A549 (cell line): Measurements from ENCODE around the gene TNFAIP8. TPM values are rescaled to one million over a fixed set of nuclear protein-coding genes. Genes with fewer than 3 reads are reported as not detected.
A peak's percentile ranks its signal among the peaks of the same experiment; 100 is the strongest.

Experiments used
- ATAC-seq, 2 experiments: fragments of 200-7000 bp in 1 of 2; fragments of >200 bp in 1 of 2; cut with Nextera tagmentation in 1 of 2; cut with Tn5 transposase in 1 of 2; 3 replicates each; pipeline versions ENCODE4 v1.8.0 to v1.9.1; 2018 to 2020; ENCODE audit warnings: mild to moderate bottlenecking in 1 of 2, moderate library complexity in 1 of 2
- CTCF ChIA-PET: fragments of 300-600 bp; sonication (Branson Sonifier 250); formaldehyde crosslinking; extraction: SDS; loops from one replicate; lab custom pipeline; 2021; ENCODE audit warnings: antibody characterized with exemption, inconsistent platforms; lab: Yijun Ruan, JAX
- POLR2A ChIA-PET: fragments of 350-600 bp; formaldehyde crosslinking; extraction: SDS; loops from one replicate; lab custom pipeline; 2021; ENCODE audit warnings: antibody characterized with exemption, inconsistent platforms; lab: Yijun Ruan, JAX
- DNase-seq, 2 experiments: peaks; one replicate each; pipeline versions ENCODE4 v3.0.0 to v3.0.0-alpha.2; 2011 to 2016; ENCODE audit warnings: low read depth in 1 of 2, low spot score in 1 of 2
- FAIRE-seq: peaks from 2 replicates; lab custom pipeline; 2011; peaks lifted over from hg19 to GRCh38; lab: Jason Lieb, UNC
- H3K27ac ChIP-seq, 2 experiments: fragments of >200 bp; sonication (Bioruptor Twin); formaldehyde crosslinking; 3 replicates each; pipeline ENCODE4 v1.5.1; 2016 to 2017
- H3K4me1 ChIP-seq: fragments of >200 bp; sonication (Bioruptor Twin); formaldehyde crosslinking; 3 replicates; pipeline ENCODE4 v1.6.1; 2016
- H3K4me2 ChIP-seq: fragments of >200 bp; sonication (Bioruptor Twin); formaldehyde crosslinking; 3 replicates; pipeline ENCODE4 v1.6.1; 2016
- H3K4me3 ChIP-seq: fragments of >200 bp; sonication (Bioruptor Twin); formaldehyde crosslinking; 3 replicates; pipeline ENCODE4 v1.5.1; 2016
- H3K9me3 ChIP-seq: fragments of >200 bp; sonication (Bioruptor Twin); formaldehyde crosslinking; 3 replicates; pipeline ENCODE4 v1.6.1; 2016
- ATOH8 ChIP-seq: fragments of 250-450 bp; sonication (Bioruptor Pico); IDR thresholded peaks from 2 replicates; pipeline ENCODE4 v1.5.0; 2020; ENCODE audit warnings: low read depth, mild to moderate bottlenecking, moderate library complexity
- BCL3 ChIP-seq: fragments of >200 bp; sonication (Bioruptor Twin); formaldehyde crosslinking; IDR thresholded peaks from 3 replicates; pipeline ENCODE4 v1.6.1; 2016
- BHLHE40 ChIP-seq: IDR thresholded peaks from 2 replicates; pipeline ENCODE4 v1.6.1; 2012; ENCODE audit warnings: low read depth, low read length, inconsistent platforms
- CTCF ChIP-seq: fragments of >200 bp; sonication (Bioruptor Twin); formaldehyde crosslinking; IDR thresholded peaks from 3 replicates; pipeline ENCODE4 v1.5.1; 2016
- E2F6 ChIP-seq: IDR thresholded peaks from 2 replicates; pipeline ENCODE4 v1.6.1; 2012; ENCODE audit warnings: low read depth, borderline replicate concordance
- ELK1 ChIP-seq: fragments of 150-350 bp; IDR thresholded peaks from 2 replicates; pipeline ENCODE4 v1.6.1; 2014; ENCODE audit warnings: low read depth, mild to moderate bottlenecking, low read length
- FOSL2 ChIP-seq, 2 experiments: fragments of 450-650 bp in 1 of 2; fragments of >200 bp in 1 of 2; sonication (Bioruptor Twin) in 1 of 2; formaldehyde crosslinking; IDR thresholded peaks; 2 replicates each; pipeline versions ENCODE4 v1.5.0 to v1.6.1; 2016 to 2020; ENCODE audit warnings: mild to moderate bottlenecking in 1 of 2, moderate library complexity in 1 of 2
- FOXS1 ChIP-seq: fragments of 250-450 bp; sonication (Bioruptor Pico); IDR thresholded peaks from 2 replicates; pipeline ENCODE4 v1.5.0; 2020; ENCODE audit warnings: mild to moderate bottlenecking, moderate library complexity
- HDAC2 ChIP-seq: fragments of 200-600 bp; sonication (generic); IDR thresholded peaks from 2 replicates; pipeline ENCODE4 v1.6.1; 2016
- HOXA7 ChIP-seq: fragments of 250-450 bp; sonication (Bioruptor Pico); IDR thresholded peaks from 2 replicates; pipeline ENCODE4 v1.5.0; 2020; ENCODE audit warnings: mild to moderate bottlenecking, moderate library complexity
- MAFK ChIP-seq: fragments of 450-650 bp; IDR thresholded peaks from 2 replicates; pipeline ENCODE4 v1.6.1; 2014; ENCODE audit not compliant: partially characterized antibody
- MAZ ChIP-seq: fragments of 150-350 bp; IDR thresholded peaks from 2 replicates; pipeline ENCODE4 v1.6.1; 2014; ENCODE audit warnings: antibody characterized with exemption, low read depth, low read length, borderline replicate concordance
- MYC ChIP-seq: IDR thresholded peaks from 2 replicates; pipeline ENCODE4 v1.6.1; 2012; ENCODE audit warnings: mild to moderate bottlenecking, inconsistent platforms, low read length, improper control_type of control experiment, borderline replicate concordance
- NFE2L2 ChIP-seq: fragments of 150-350 bp; conservative IDR thresholded peaks from 2 replicates; pipeline ENCODE4 v1.6.1; 2014; ENCODE audit warnings: low read length
- NR3C1 ChIP-seq: fragments of >200 bp; sonication (Bioruptor Twin); formaldehyde crosslinking; IDR thresholded peaks from 3 replicates; pipeline ENCODE4 v1.6.1; 2017
- RAD21 ChIP-seq, 2 experiments: fragments of >200 bp in 1 of 2; sonication (Bioruptor Twin) in 1 of 2; formaldehyde crosslinking in 1 of 2; IDR thresholded peaks in 1 of 2; conservative IDR thresholded peaks in 1 of 2; 2 replicates in 1 of 2; 3 replicates in 1 of 2; pipeline ENCODE4 v1.6.1; 2012 to 2018; ENCODE audit warnings: inconsistent platforms in 1 of 2
- RARB ChIP-seq: fragments of 250-450 bp; sonication (Bioruptor Pico); IDR thresholded peaks from 2 replicates; pipeline ENCODE4 v1.8.0; 2021; ENCODE audit warnings: mild to moderate bottlenecking, moderate library complexity
- REST ChIP-seq: fragments of 200-600 bp; sonication (generic); IDR thresholded peaks from 2 replicates; pipeline ENCODE4 v1.6.1; 2016; ENCODE audit warnings: antibody characterized with exemption, mild to moderate bottlenecking, moderate library complexity
- RNF2 ChIP-seq: fragments of 200-600 bp; sonication (generic); IDR thresholded peaks from 2 replicates; pipeline ENCODE4 v1.6.1; 2016; ENCODE audit warnings: low read depth, mild to moderate bottlenecking, antibody characterized with exemption, moderate library complexity, borderline replicate concordance
- SMC3 ChIP-seq: fragments of >200 bp; sonication (Bioruptor Twin); formaldehyde crosslinking; IDR thresholded peaks from 3 replicates; pipeline ENCODE4 v1.6.1; 2018; ENCODE audit warnings: inconsistent platforms
- TP53 ChIP-seq: fragments of 250-450 bp; sonication (Bioruptor Pico); IDR thresholded peaks from 2 replicates; pipeline ENCODE4 v1.5.0; 2021; ENCODE audit warnings: mild to moderate bottlenecking, moderate library complexity
- ZC3H11A ChIP-seq: fragments of 450-650 bp; IDR thresholded peaks from 2 replicates; pipeline ENCODE4 v1.6.1; 2014; ENCODE audit warnings: antibody characterized with exemption, mild to moderate bottlenecking
- ZFP36 ChIP-seq: fragments of 450-650 bp; IDR thresholded peaks from 2 replicates; pipeline ENCODE4 v1.6.1; 2014; ENCODE audit warnings: borderline replicate concordance; ENCODE audit not compliant: partially characterized antibody
- WGBS: methylation state at CpG from one replicate; pipeline ENCODE4 v1.1.6; 2017; ENCODE audit errors: missing lambda C conversion rate; 5-methylcytosine and 5-hydroxymethylcytosine counted together
- polyA plus RNA-seq, 4 experiments: library from polyadenylated mRNA; depleted of rRNA in 3 of 4; stranded (reverse); fragments of >200 nt; fragmentation: RNase III in 1 of 4; extraction: RNeasy Plus Mini Kit Qiagen cat#74134 plus additional on column Dnase treatment in 1 of 4; gene quantifications; 2 replicates in 3 of 4; 3 replicates in 1 of 4; pipeline ENCODE4 v1.2.3, GENCODE V29; 2011 to 2017

The TNFAIP8 gene
- polyA plus RNA-seq, 2 of the 4 experiments (the other 2 are of a cell fraction), result 34.9 to 35.7 TPM

GRCh38 chr5:119346394-119346793, 9.4 kb upstream of the TNFAIP8 start:
- FAIRE-seq (no peak), DNase-seq (no peak), ATAC-seq (no peak)
- no peak overlapping the region for H3K4me2 ChIP-seq
- peaks cover 6% of the 10 kb centered on the region; the same call in 1 of the 3 replicates for H3K4me1 ChIP-seq
- WGBS, result 86% methylated on average over 2 of the region's 2 CpGs
- no peaks in the 10 kb centered on the region for H3K9me3 ChIP-seq
- no peak overlapping the region for H3K27ac ChIP-seq
- POLR2A ChIA-PET, result no interaction called here
- CTCF ChIA-PET, result interaction anchor here (0.7 to 4.0 kb wide), 5 partner anchors 9 to 66 kb away, joined by 3 to 15 read pairs (median 3); partner anchors contain the start of gene TNFAIP8
- TF ChIP-seq TP53 (CRISPR knock-in tag) (no peak), RNF2 (no peak), NFE2L2 (no peak), SMC3 (no peak)
- no peak overlapping the region for H3K4me3 ChIP-seq

GRCh38 chr5:119347574-119347973, 8.2 kb upstream of the TNFAIP8 start:
- ATAC-seq, result no peak
- no peak for FAIRE-seq
- TF ChIP-seq BHLHE40 (no peak), NR3C1 (no peak), ELK1 (no peak), RARB (no peak), MYC (no peak), ZC3H11A (no peak), ZFP36 (no peak), FOXS1 (CRISPR knock-in tag) (no peak), ATOH8 (CRISPR knock-in tag) (no peak), HOXA7 (no peak), TP53 (CRISPR knock-in tag) (no peak)
- TF ChIP-seq, all 56 proteins: peak for 0
- Histone ChIP-seq H3K27ac (no peak overlapping the region), H3K9me3 (no peaks in the 10 kb centered on the region), H3K4me3 (no peak overlapping the region), H3K4me1 (peaks cover 6% of the 10 kb centered on the region; the same call in 1 of the 3 replicates), H3K4me2 (no peak overlapping the region)
- 71% methylated on average over 1 of the region's 1 CpG for WGBS
- DNase-seq, result no peak
- CTCF ChIA-PET, result interaction anchor here (1.0 to 1.6 kb wide), 2 partner anchors 13 to 14 kb away, joined by 3 to 4 read pairs; no protein-coding TSS in a partner anchor
- POLR2A ChIA-PET, result no interaction called here

- no peak for TF ChIP-seq MAFK
- TF ChIP-seq RAD21 (conservative IDR thresholded peaks at IDR 0.05 in 1 of 2, IDR thresholded peaks at IDR 0.05 in 1 of 2), result no peak
- TF ChIP-seq E2F6, result no peak
- no peak for TF ChIP-seq HDAC2
- no peak for TF ChIP-seq MAZ
- TF ChIP-seq NR3C1, result no peak
- TF ChIP-seq FOXS1 (CRISPR knock-in tag), result no peak
- TF ChIP-seq BCL3, result no peak
- no peak for TF ChIP-seq REST
- no peak for TF ChIP-seq CTCF
- no peak for TF ChIP-seq FOSL2 (IDR thresholded peaks at IDR 0.05)
- no peak for TF ChIP-seq FOSL2 (CRISPR knock-in tag; IDR thresholded peaks at IDR 0.05)
- TF ChIP-seq, all 56 proteins: peak for 0
- FAIRE-seq (peak; percentile 18), ATAC-seq (no peak), DNase-seq (no peak)
- H3K4me1 ChIP-seq, result peaks cover 6% of the 10 kb centered on the region; the same call in 1 of the 3 replicates
- no peak overlapping the region for H3K4me3 ChIP-seq
- ChIA-PET POLR2A (no interaction called here), CTCF (no interaction called here)
- no peak overlapping the region for H3K27ac ChIP-seq
- no peak overlapping the region for H3K4me2 ChIP-seq
- no peaks in the 10 kb centered on the region for H3K9me3 ChIP-seq
- WGBS, result 100% methylated on average over 1 of the region's 1 CpG
Measured at GRCh38 chr5:119347991-119348390, 7.8 kb upstream of the TNFAIP8 start.
